Skeletal muscle tissue (tissue), 4 donors: Measurements from ENCODE around the gene SDK1. TPM values are rescaled to one million over a fixed set of nuclear protein-coding genes. Genes with fewer than 3 reads are reported as not detected.

Experiments
- H3K27ac ChIP-seq: one replicate; pipeline ENCODE4 v1.7.0; 2013; ENCODE audit warnings: mild to moderate bottlenecking, low read depth, low read length, inconsistent platforms
- H3K27me3 ChIP-seq, 3 donors: one replicate each; pipeline ENCODE4 v1.7.0; 2013; ENCODE audit warnings: low read length in 3 of 3; ENCODE audit not compliant: control insufficient read depth in 3 of 3, insufficient read depth in 3 of 3
- H3K36me3 ChIP-seq, 3 donors: one replicate each; pipeline ENCODE4 v1.7.0; 2013; ENCODE audit warnings: low read length in 3 of 3; ENCODE audit not compliant: control insufficient read depth in 3 of 3, insufficient read depth in 3 of 3
- H3K4me1 ChIP-seq, 3 donors: one replicate each; pipeline ENCODE4 v1.7.0; 2013; ENCODE audit warnings: low read length in 3 of 3, mild to moderate bottlenecking in 3 of 3; ENCODE audit not compliant: control insufficient read depth in 3 of 3, insufficient read depth in 3 of 3
- H3K4me3 ChIP-seq, 3 donors: one replicate each; pipeline ENCODE4 v1.7.0; 2013; ENCODE audit warnings: low read length in 3 of 3
- H3K9ac ChIP-seq, 3 donors: one replicate each; pipeline ENCODE4 v1.7.0; 2013; ENCODE audit warnings: low read length in 3 of 3, mild to moderate bottlenecking in 3 of 3, moderate library complexity in 2 of 3, low read depth in 1 of 3
- H3K9me3 ChIP-seq, 3 donors: one replicate each; pipeline ENCODE4 v1.7.0; 2013; ENCODE audit warnings: low read length in 3 of 3; ENCODE audit not compliant: control insufficient read depth in 3 of 3
- total RNA-seq: library from RNA; depleted of rRNA; stranded (reverse); fragments of >200 nt; gene quantifications from one replicate; pipeline ENCODE4 v1.2.3, GENCODE V29; 2014
- donor health status: Osteomylitis.

SDK1 gene
- total RNA-seq, 1 donor from 2014 or later: 3.7 TPM

GRCh38 chr7:3682028-3682710, 381.1 kb downstream of the SDK1 start:
- Histone ChIP-seq H3K9me3 (peaks cover 0 to 2% (median 0%) of the 10 kb centered on the region in 3 donors), H3K4me1 (no peaks in the 10 kb centered on the region), H3K9ac (no peak overlapping the region), H3K27me3 (no peaks in the 10 kb centered on the region), H3K36me3 (no peaks in the 10 kb centered on the region), H3K27ac (no peak overlapping the region), H3K4me3 (no peak overlapping the region)

GRCh38 chr7:3683546-3684539, 382.8 kb downstream of the SDK1 start:
- no peaks in the 10 kb centered on the region for H3K36me3 ChIP-seq
- no peak overlapping the region for H3K4me3 ChIP-seq
- peaks cover 0 to 2% (median 0%) of the 10 kb centered on the region in 3 donors for H3K4me1 ChIP-seq
- H3K9me3 ChIP-seq: peaks cover 0 to 2% (median 2%) of the 10 kb centered on the region in 3 donors
- H3K27ac ChIP-seq: no peak overlapping the region
- H3K9ac ChIP-seq: no peak overlapping the region
- H3K27me3 ChIP-seq: no peaks in the 10 kb centered on the region

GRCh38 chr7:3688071-3688470, 387.0 kb downstream of the SDK1 start:
- peaks cover 0 to 2% (median 0%) of the 10 kb centered on the region in 3 donors for H3K4me1 ChIP-seq
- no peak overlapping the region for H3K4me3 ChIP-seq
- no peaks in the 10 kb centered on the region for H3K36me3 ChIP-seq
- H3K9ac ChIP-seq: no peak overlapping the region
- no peaks in the 10 kb centered on the region for H3K27me3 ChIP-seq
- H3K27ac ChIP-seq: no peak overlapping the region
- H3K9me3 ChIP-seq: peaks cover 0 to 2% (median 2%) of the 10 kb centered on the region in 3 donors

GRCh38 chr7:3688842-3689241, 387.8 kb downstream of the SDK1 start:
- Histone ChIP-seq H3K36me3 (no peaks in the 10 kb centered on the region), H3K27me3 (no peaks in the 10 kb centered on the region), H3K27ac (no peak overlapping the region), H3K4me3 (no peak overlapping the region), H3K4me1 (peaks cover 0 to 2% (median 0%) of the 10 kb centered on the region in 3 donors), H3K9me3 (peaks cover 0 to 2% (median 2%) of the 10 kb centered on the region in 3 donors), H3K9ac (no peak overlapping the region)

DNA sequence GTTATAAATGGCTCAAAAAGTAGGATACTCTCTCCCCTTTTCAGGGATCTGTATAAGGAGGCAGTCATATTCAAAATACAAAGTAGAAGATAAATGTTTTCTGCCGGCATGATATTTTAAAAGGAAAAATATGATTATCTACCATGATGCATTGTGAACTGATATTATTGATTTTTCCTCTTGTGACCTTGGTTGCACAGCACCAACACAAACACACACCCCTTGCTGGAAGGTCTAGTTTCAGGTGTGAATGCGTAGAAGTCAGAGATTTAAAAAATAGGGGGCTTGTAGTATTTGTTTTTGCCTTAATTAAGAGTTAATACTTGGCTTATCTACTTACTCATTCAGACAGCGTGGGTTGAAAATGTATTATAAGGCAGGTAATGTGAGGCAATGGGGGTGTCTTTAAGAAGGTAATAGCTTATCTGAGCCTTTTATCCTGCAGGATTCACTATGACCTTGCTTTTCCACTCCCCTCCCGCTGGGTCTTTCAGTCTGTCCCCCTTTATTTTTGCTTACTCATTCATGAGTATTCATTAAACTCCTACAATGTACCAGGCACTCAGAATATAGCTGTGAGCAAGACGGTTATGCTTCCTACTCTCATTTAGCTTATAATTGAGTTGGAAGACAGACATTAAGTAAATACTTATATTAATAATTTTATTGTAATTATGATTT, 390.6 kb downstream of the SDK1 start:
- H3K27me3 ChIP-seq: no peaks in the 10 kb centered on the region
- peaks cover 0 to 2% (median 0%) of the 10 kb centered on the region in 3 donors for H3K4me1 ChIP-seq

GRCh38 chr7:3695602-3696001, 394.6 kb downstream of the SDK1 start:
- no peaks in the 10 kb centered on the region for H3K27me3 ChIP-seq
- no peak overlapping the region for H3K9ac ChIP-seq
- H3K4me3 ChIP-seq: no peak overlapping the region
- no peaks in the 10 kb centered on the region for H3K9me3 ChIP-seq
- no peak overlapping the region for H3K27ac ChIP-seq
- H3K4me1 ChIP-seq: no peaks in the 10 kb centered on the region
- H3K36me3 ChIP-seq: no peaks in the 10 kb centered on the region

More for the DNA sequence above, 390.6 kb downstream of the SDK1 start:
- Histone ChIP-seq H3K27ac (no peak overlapping the region), H3K4me3 (no peak overlapping the region), H3K36me3 (no peaks in the 10 kb centered on the region), H3K9ac (no peak overlapping the region), H3K9me3 (peaks cover 0 to 2% (median 0%) of the 10 kb centered on the region in 3 donors)

GRCh38 chr7:3696113-3696512, 395.1 kb downstream of the SDK1 start:
- Histone ChIP-seq H3K9me3 (no peaks in the 10 kb centered on the region), H3K27me3 (no peaks in the 10 kb centered on the region), H3K4me3 (no peak overlapping the region), H3K4me1 (no peaks in the 10 kb centered on the region), H3K27ac (no peak overlapping the region), H3K36me3 (no peaks in the 10 kb centered on the region), H3K9ac (no peak overlapping the region)

DNA sequence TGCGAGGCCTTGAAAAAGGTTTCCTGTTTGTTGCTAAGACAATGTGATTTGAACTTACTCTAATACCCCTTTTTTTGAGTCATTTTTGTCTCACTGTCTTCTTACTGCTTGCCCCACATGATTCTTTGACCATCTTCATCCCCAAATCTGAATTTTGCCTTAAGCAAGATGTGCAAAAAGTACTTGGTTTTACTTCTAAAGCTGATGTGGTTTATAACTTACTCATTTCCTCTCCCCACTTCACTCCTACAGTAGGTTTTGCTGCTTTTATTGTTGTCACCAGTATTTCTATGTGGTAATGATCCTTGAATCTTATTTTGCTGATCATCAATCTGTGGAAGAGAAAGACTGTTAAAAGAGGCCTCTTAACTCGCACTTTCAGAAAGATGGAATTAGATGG, 396.4 kb downstream of the SDK1 start:
- Histone ChIP-seq H3K36me3 (no peaks in the 10 kb centered on the region), H3K27ac (no peak overlapping the region), H3K4me1 (no peaks in the 10 kb centered on the region), H3K4me3 (no peak overlapping the region), H3K27me3 (no peaks in the 10 kb centered on the region), H3K9me3 (no peaks in the 10 kb centered on the region), H3K9ac (no peak overlapping the region)

DNA sequence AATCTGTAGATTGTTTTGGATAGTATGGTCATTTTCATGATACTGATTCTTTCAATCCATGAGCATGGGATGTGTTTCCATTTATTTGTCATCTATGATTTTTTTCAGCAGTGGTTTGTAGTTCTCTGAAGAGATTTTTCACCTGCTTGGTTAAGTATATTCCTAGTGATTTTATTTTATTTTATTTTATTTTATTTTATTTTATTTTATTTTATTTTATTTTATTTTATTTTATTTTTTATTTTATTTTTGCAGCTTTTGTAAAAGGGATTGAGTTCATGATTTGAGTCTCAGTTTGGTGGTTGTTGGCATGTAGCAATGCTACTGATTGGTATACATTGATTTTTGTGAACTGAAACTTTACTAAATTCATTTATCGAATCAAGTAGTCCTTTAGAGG, 404.2 kb downstream of the SDK1 start:
- no peaks in the 10 kb centered on the region for H3K36me3 ChIP-seq
- no peaks in the 10 kb centered on the region for H3K9me3 ChIP-seq
- no peak overlapping the region for H3K4me3 ChIP-seq

More for the DNA sequence above, 404.2 kb downstream of the SDK1 start:
- H3K4me1 ChIP-seq: no peaks in the 10 kb centered on the region
- no peaks in the 10 kb centered on the region for H3K27me3 ChIP-seq
- no peak overlapping the region for H3K27ac ChIP-seq
- H3K9ac ChIP-seq: no peak overlapping the region
